Memory B cell (primary cell): ENCODE measurements around the gene SLC39A1.

ENCODE experiments used
- ATAC-seq: fragments of 150-1000 bp; cut with Tn5 transposase; 2 replicates; pipeline ENCODE4 v1.10.0; 2021; ENCODE audit warnings: low read depth, mild to moderate bottlenecking, moderate library complexity
- DNase-seq, 2 donors: peaks; one replicate each; pipeline ENCODE4 v3.0.0; 2022; ENCODE audit warnings: low spot score in 2 of 2
- H3K27ac Mint-ChIP-seq: one replicate; pipeline ENCODE4 v1.8.0; 2022; ENCODE audit warnings: mild to moderate bottlenecking, moderate library complexity, mixed read lengths
- H3K27me3 Mint-ChIP-seq: one replicate; pipeline ENCODE4 v1.8.0; 2022; ENCODE audit warnings: mixed read lengths
- H3K36me3 Mint-ChIP-seq: one replicate; pipeline ENCODE4 v1.8.0; 2022; ENCODE audit warnings: mild to moderate bottlenecking, mixed read lengths
- H3K4me1 Mint-ChIP-seq: one replicate; pipeline ENCODE4 v1.8.0; 2022; ENCODE audit warnings: mixed read lengths
- H3K4me3 Mint-ChIP-seq: one replicate; pipeline ENCODE4 v1.8.0; 2022; ENCODE audit warnings: mild to moderate bottlenecking, moderate library complexity, mixed read lengths
- H3K9me3 Mint-ChIP-seq: one replicate; pipeline ENCODE4 v1.8.0; 2022; ENCODE audit warnings: mixed read lengths

The SLC39A1 gene

GRCh38 chr1:153967107-153967999, 4.0 kb upstream of the SLC39A1 start, which contains the start of gene CREB3L4:
TSS of gene CREB3L4 (plus strand) at chr1:153967902. CDS start at chr1:153968526, 624 bp downstream.
- no peaks in the 10 kb centered on the region for H3K27me3 Mint-ChIP-seq

GRCh38 chr1:153963850-153964331, 554 bp upstream of the SLC39A1 start:
- ATAC-seq: no peak
- no peak for DNase-seq
- Mint-ChIP-seq H3K4me3 (peak overlapping the region; percentile 85), H3K4me1 (peaks cover 44% of the 10 kb centered on the region), H3K36me3 (peaks cover 2% of the 10 kb centered on the region), H3K9me3 (no peaks in the 10 kb centered on the region), H3K27me3 (no peaks in the 10 kb centered on the region), H3K27ac (peak overlapping the region; percentile 86)

More at GRCh38 chr1:153967107-153967999, 4.0 kb upstream of the SLC39A1 start, which contains the start of gene CREB3L4:
- ATAC-seq (peak; percentile 86), DNase-seq (peak; percentile 70 to 79)
- Mint-ChIP-seq H3K9me3 (no peaks in the 10 kb centered on the region), H3K27ac (peak within 1 kb of the TSS; percentile 96), H3K4me1 (peaks cover 38% of the 10 kb centered on the region), H3K4me3 (peak within 1 kb of the TSS; percentile 98), H3K36me3 (no peaks in the 10 kb centered on the region)

GRCh38 chr1:153962088-153963029, 978 bp downstream of the SLC39A1 start:
- H3K36me3 Mint-ChIP-seq: peaks cover 2% of the 10 kb centered on the region
- DNase-seq (no peak), ATAC-seq (no peak)
- H3K27me3 Mint-ChIP-seq: no peaks in the 10 kb centered on the region
- no peaks in the 10 kb centered on the region for H3K9me3 Mint-ChIP-seq
- peak overlapping the region; percentile 86 for H3K27ac Mint-ChIP-seq
- H3K4me1 Mint-ChIP-seq: peaks cover 38% of the 10 kb centered on the region
- H3K4me3 Mint-ChIP-seq: peak overlapping the region; percentile 85

- H3K4me3 Mint-ChIP-seq: peak overlapping the region; percentile 21
- H3K9me3 Mint-ChIP-seq: no peaks in the 10 kb centered on the region
- H3K4me1 Mint-ChIP-seq: peaks cover 44% of the 10 kb centered on the region
- no peak overlapping the region for H3K27ac Mint-ChIP-seq
- peaks cover 2% of the 10 kb centered on the region for H3K36me3 Mint-ChIP-seq
- DNase-seq: no peak
- ATAC-seq: no peak
- H3K27me3 Mint-ChIP-seq: no peaks in the 10 kb centered on the region
These were observed 1.9 kb downstream of the SLC39A1 start for GRCh38 chr1:153961421-153961820.

GRCh38 chr1:153960206-153960605, 3.1 kb downstream of the SLC39A1 start:
- DNase-seq (no peak), ATAC-seq (no peak)
- no peaks in the 10 kb centered on the region for H3K9me3 Mint-ChIP-seq
- no peaks in the 10 kb centered on the region for H3K27me3 Mint-ChIP-seq
- H3K4me3 Mint-ChIP-seq: no peak overlapping the region
- H3K36me3 Mint-ChIP-seq: peaks cover 2% of the 10 kb centered on the region
- peaks cover 43% of the 10 kb centered on the region for H3K4me1 Mint-ChIP-seq
- H3K27ac Mint-ChIP-seq: no peak overlapping the region

- H3K27ac Mint-ChIP-seq: no peak overlapping the region
- H3K27me3 Mint-ChIP-seq: no peaks in the 10 kb centered on the region
- DNase-seq (no peak), ATAC-seq (no peak)
- H3K4me1 Mint-ChIP-seq: peaks cover 43% of the 10 kb centered on the region
- peak overlapping the region; percentile 15 for H3K4me3 Mint-ChIP-seq
- no peaks in the 10 kb centered on the region for H3K9me3 Mint-ChIP-seq
- H3K36me3 Mint-ChIP-seq: peaks cover 2% of the 10 kb centered on the region
These were observed 3.9 kb downstream of the SLC39A1 start for GRCh38 chr1:153959454-153959853.

- ATAC-seq (no peak), DNase-seq (no peak)
- Mint-ChIP-seq H3K9me3 (no peaks in the 10 kb centered on the region), H3K27ac (peak overlapping the region; percentile 89), H3K36me3 (peaks cover 8% of the 10 kb centered on the region), H3K4me3 (peak overlapping the region; percentile 92), H3K27me3 (no peaks in the 10 kb centered on the region), H3K4me1 (peaks cover 45% of the 10 kb centered on the region)
These were observed 4.4 kb downstream of the SLC39A1 start for GRCh38 chr1:153958961-153959260.

- Mint-ChIP-seq H3K4me3 (peak within 1 kb of the TSS; percentile 92), H3K27ac (peak within 1 kb of the TSS; percentile 89), H3K4me1 (peaks cover 41% of the 10 kb centered on the region), H3K9me3 (no peaks in the 10 kb centered on the region), H3K36me3 (peaks cover 9% of the 10 kb centered on the region), H3K27me3 (no peaks in the 10 kb centered on the region)
- DNase-seq (peak; percentile 91 to 96), ATAC-seq (peak; percentile 87)
These were observed 5.0 kb downstream of the SLC39A1 start, which contains the start of gene CRTC2 for GRCh38 chr1:153958111-153958960. TSS of gene CRTC2 (minus strand) at chr1:153958612. CDS start at chr1:153958497, 115 bp downstream.

GRCh38 chr1:153957744-153958110, 5.6 kb downstream of the SLC39A1 start:
- peak overlapping the region; percentile 92 for H3K4me3 Mint-ChIP-seq
- H3K27ac Mint-ChIP-seq: peak overlapping the region; percentile 89
- ATAC-seq (peak; percentile 28), DNase-seq (peak; percentile 33 to 62)
- H3K4me1 Mint-ChIP-seq: peaks cover 40% of the 10 kb centered on the region
- peaks cover 12% of the 10 kb centered on the region for H3K36me3 Mint-ChIP-seq
- no peaks in the 10 kb centered on the region for H3K27me3 Mint-ChIP-seq
- no peaks in the 10 kb centered on the region for H3K9me3 Mint-ChIP-seq

GRCh38 chr1:153956997-153957715, 6.2 kb downstream of the SLC39A1 start:
- DNase-seq: no peak
- Mint-ChIP-seq H3K9me3 (no peaks in the 10 kb centered on the region), H3K36me3 (peaks cover 16% of the 10 kb centered on the region), H3K27ac (peak overlapping the region; percentile 89), H3K4me1 (peaks cover 38% of the 10 kb centered on the region), H3K4me3 (peak overlapping the region; percentile 92), H3K27me3 (no peaks in the 10 kb centered on the region)
- ATAC-seq: no peak

- H3K27me3 Mint-ChIP-seq: no peaks in the 10 kb centered on the region
- H3K27ac Mint-ChIP-seq: peak overlapping the region; percentile 80
- H3K36me3 Mint-ChIP-seq: peaks cover 35% of the 10 kb centered on the region
- DNase-seq: no peak
- ATAC-seq: no peak
- H3K9me3 Mint-ChIP-seq: no peaks in the 10 kb centered on the region
- H3K4me1 Mint-ChIP-seq: peaks cover 46% of the 10 kb centered on the region
- no peak overlapping the region for H3K4me3 Mint-ChIP-seq
These were observed 8.5 kb downstream of the SLC39A1 start for GRCh38 chr1:153954826-153955225.

- H3K36me3 Mint-ChIP-seq: peaks cover 38% of the 10 kb centered on the region
- H3K9me3 Mint-ChIP-seq: no peaks in the 10 kb centered on the region
- no peak for ATAC-seq
- peaks cover 46% of the 10 kb centered on the region for H3K4me1 Mint-ChIP-seq
- peak overlapping the region; percentile 80 for H3K27ac Mint-ChIP-seq
- no peak for DNase-seq
- no peaks in the 10 kb centered on the region for H3K27me3 Mint-ChIP-seq
- no peak overlapping the region for H3K4me3 Mint-ChIP-seq
These were observed 9.4 kb downstream of the SLC39A1 start for GRCh38 chr1:153953859-153954365.
